ENCODE data around the gene SLC6A1. TPM values are rescaled to one million over a fixed set of nuclear protein-coding genes. Genes with fewer than 3 reads are reported as not detected.
"Not testable (repeated sequence)": the region's sequence is repeated elsewhere in the genome, so short reads cannot be mapped to it uniquely, and the experiment has no call there.

The SLC6A1 gene
- total RNA-seq, 1 donor from 2014 or later, result not detected

- Histone ChIP-seq H3K27me3 (ENCODE audit: control insufficient read depth, insufficient read depth, low read length) (peaks cover 7% of the 10 kb centered on the region), H3K36me3 (ENCODE audit: control insufficient read depth, insufficient read depth, low read length) (no peaks in the 10 kb centered on the region), H3K4me3 (ENCODE audit: low read depth, low read length) (no peak overlapping the region)
- no peak for TF ChIP-seq CTCF (IDR thresholded peaks at IDR 0.05; ENCODE audit: insufficient read depth, low read length, poor library complexity, severe bottlenecking)
- no peak for DNase-seq (ENCODE audit: low read depth)
These were observed 80.1 kb downstream of the SLC6A1 start for GRCh38 chr3:11072631-11073030.

GRCh38 chr3:11074011-11074410 is 81.5 kb downstream of the SLC6A1 start:
- Histone ChIP-seq H3K27me3 (ENCODE audit: control insufficient read depth, insufficient read depth, low read length) (peaks cover 7% of the 10 kb centered on the region), H3K4me3 (ENCODE audit: low read depth, low read length) (no peak overlapping the region), H3K36me3 (ENCODE audit: control insufficient read depth, insufficient read depth, low read length) (no peaks in the 10 kb centered on the region)
- TF ChIP-seq CTCF (IDR thresholded peaks at IDR 0.05; ENCODE audit: insufficient read depth, low read length, poor library complexity, severe bottlenecking), result no peak
- DNase-seq (ENCODE audit: low read depth), result no peak

- H3K4me3 ChIP-seq (ENCODE audit: low read depth, low read length), result no peak overlapping the region
- DNase-seq (ENCODE audit: low read depth), result no peak
- H3K36me3 ChIP-seq (ENCODE audit: control insufficient read depth, insufficient read depth, low read length), result no peaks in the 10 kb centered on the region
- no peak for TF ChIP-seq CTCF (IDR thresholded peaks at IDR 0.05; ENCODE audit: insufficient read depth, low read length, poor library complexity, severe bottlenecking)
- peaks cover 7% of the 10 kb centered on the region for H3K27me3 ChIP-seq (ENCODE audit: control insufficient read depth, insufficient read depth, low read length)
These were observed 81.9 kb downstream of the SLC6A1 start for GRCh38 chr3:11074451-11074850.

- not testable (repeated sequence) for DNase-seq (ENCODE audit: low read depth)
These were observed 82.6 kb downstream of the SLC6A1 start for GRCh38 chr3:11075122-11075521.

GRCh38 chr3:11076711-11077110 is 84.2 kb downstream of the SLC6A1 start:
- no peaks in the 10 kb centered on the region for H3K36me3 ChIP-seq (ENCODE audit: control insufficient read depth, insufficient read depth, low read length)
- TF ChIP-seq CTCF (IDR thresholded peaks at IDR 0.05; ENCODE audit: insufficient read depth, low read length, poor library complexity, severe bottlenecking), result no peak
- peaks cover 7% of the 10 kb centered on the region for H3K27me3 ChIP-seq (ENCODE audit: control insufficient read depth, insufficient read depth, low read length)
- no peak overlapping the region for H3K4me3 ChIP-seq (ENCODE audit: low read depth, low read length)
- no peak for DNase-seq (ENCODE audit: low read depth)

More at GRCh38 chr3:11075122-11075521, 82.6 kb downstream of the SLC6A1 start:
- H3K36me3 ChIP-seq (ENCODE audit: control insufficient read depth, insufficient read depth, low read length); H3K27me3 ChIP-seq (ENCODE audit: control insufficient read depth, insufficient read depth, low read length); H3K4me3 ChIP-seq (ENCODE audit: low read depth, low read length): not testable (repeated sequence)

GRCh38 chr3:11077466-11077865 is 84.9 kb downstream of the SLC6A1 start:
- no peak overlapping the region for H3K4me3 ChIP-seq (ENCODE audit: low read depth, low read length)
- TF ChIP-seq CTCF (IDR thresholded peaks at IDR 0.05; ENCODE audit: insufficient read depth, low read length, poor library complexity, severe bottlenecking), result no peak
- no peak for DNase-seq (ENCODE audit: low read depth)
- H3K36me3 ChIP-seq (ENCODE audit: control insufficient read depth, insufficient read depth, low read length), result no peaks in the 10 kb centered on the region
- H3K27me3 ChIP-seq (ENCODE audit: control insufficient read depth, insufficient read depth, low read length), result peaks cover 7% of the 10 kb centered on the region
